Measurements from ENCODE around the gene BAIAP2L1. TPM values are rescaled to one million over a fixed set of nuclear protein-coding genes. Genes with fewer than 3 reads are reported as not detected.
A peak's percentile ranks its signal among the peaks of the same experiment; 100 is the strongest.

The BAIAP2L1 gene
- total RNA-seq, 1 donor from 2014 or later = 19.7 TPM

- no peak overlapping the region for H3K4me3 ChIP-seq (ENCODE audit: low read depth, low read length)
- H3K27me3 ChIP-seq (ENCODE audit: control insufficient read depth, insufficient read depth, low read length) = no peaks in the 10 kb centered on the region
- FAIRE-seq (no peak), DNase-seq (ENCODE audit: low read depth) (no peak)
- TF ChIP-seq CTCF (IDR thresholded peaks at IDR 0.05; ENCODE audit: insufficient read depth, low read length, severe bottlenecking) = no peak
- H3K36me3 ChIP-seq (ENCODE audit: control insufficient read depth, insufficient read depth, low read length) = peaks cover 27% of the 10 kb centered on the region
Observed at GRCh38 chr7:98295467-98296192, 105.3 kb downstream of the BAIAP2L1 start.

- no peaks in the 10 kb centered on the region for H3K27me3 ChIP-seq (ENCODE audit: control insufficient read depth, insufficient read depth, low read length)
- TF ChIP-seq CTCF (IDR thresholded peaks at IDR 0.05; ENCODE audit: insufficient read depth, low read length, severe bottlenecking) = peak; percentile 86
- DNase-seq (ENCODE audit: low read depth) (peak; percentile 49), FAIRE-seq (no peak)
- H3K4me3 ChIP-seq (ENCODE audit: low read depth, low read length) = no peak overlapping the region
- H3K36me3 ChIP-seq (ENCODE audit: control insufficient read depth, insufficient read depth, low read length) = peaks cover 22% of the 10 kb centered on the region
Observed at GRCh38 chr7:98294798-98295382, 106.0 kb downstream of the BAIAP2L1 start.

- H3K4me3 ChIP-seq (ENCODE audit: low read depth, low read length) = no peak overlapping the region
- FAIRE-seq (no peak), DNase-seq (ENCODE audit: low read depth) (no peak)
- H3K36me3 ChIP-seq (ENCODE audit: control insufficient read depth, insufficient read depth, low read length) = peaks cover 24% of the 10 kb centered on the region
- no peaks in the 10 kb centered on the region for H3K27me3 ChIP-seq (ENCODE audit: control insufficient read depth, insufficient read depth, low read length)
- no peak for TF ChIP-seq CTCF (IDR thresholded peaks at IDR 0.05; ENCODE audit: insufficient read depth, low read length, severe bottlenecking)
Observed at GRCh38 chr7:98294326-98294725, 106.6 kb downstream of the BAIAP2L1 start.

GRCh38 chr7:98293746-98294145 lies 107.1 kb downstream of the BAIAP2L1 start:
- H3K36me3 ChIP-seq (ENCODE audit: control insufficient read depth, insufficient read depth, low read length) = peaks cover 26% of the 10 kb centered on the region
- FAIRE-seq (no peak), DNase-seq (ENCODE audit: low read depth) (no peak)
- H3K4me3 ChIP-seq (ENCODE audit: low read depth, low read length) = no peak overlapping the region
- no peaks in the 10 kb centered on the region for H3K27me3 ChIP-seq (ENCODE audit: control insufficient read depth, insufficient read depth, low read length)
- no peak for TF ChIP-seq CTCF (IDR thresholded peaks at IDR 0.05; ENCODE audit: insufficient read depth, low read length, severe bottlenecking)

GRCh38 chr7:98293265-98293664 lies 107.6 kb downstream of the BAIAP2L1 start:
- FAIRE-seq (no peak), DNase-seq (ENCODE audit: low read depth) (no peak)
- H3K36me3 ChIP-seq (ENCODE audit: control insufficient read depth, insufficient read depth, low read length) = peaks cover 27% of the 10 kb centered on the region
- no peak overlapping the region for H3K4me3 ChIP-seq (ENCODE audit: low read depth, low read length)
- TF ChIP-seq CTCF (IDR thresholded peaks at IDR 0.05; ENCODE audit: insufficient read depth, low read length, severe bottlenecking) = no peak
- H3K27me3 ChIP-seq (ENCODE audit: control insufficient read depth, insufficient read depth, low read length) = no peaks in the 10 kb centered on the region

Data from bronchial epithelial cell (primary cell).